ENCODE measurements around the gene PML. TPM values are rescaled to one million over a fixed set of nuclear protein-coding genes. Genes with fewer than 3 reads are reported as not detected.

The PML gene
- total RNA-seq, 1 experiment from 2014 or later, result 24.6 TPM

GRCh38 chr15:73951601-73952000 is 42.9 kb upstream of the PML start:
- Histone ChIP-seq H2BK5ac (ENCODE audit: insufficient read length, low read length) (no peak overlapping the region), H2BK15ac (ENCODE audit: low read depth, low read length) (no peak overlapping the region), H3K4me2 (ENCODE audit: insufficient read depth, insufficient read length, low read length) (no peak overlapping the region), H4K91ac (ENCODE audit: insufficient read length, low read depth, low read length) (no peak overlapping the region), H3K79me2 (ENCODE audit: insufficient read depth, low read length) (no peaks in the 10 kb centered on the region), H3K4me1 (ENCODE audit: insufficient read depth, low read length) (no peaks in the 10 kb centered on the region), H3K4ac (ENCODE audit: low read depth, low read length) (no peak overlapping the region), H4K20me1 (ENCODE audit: control insufficient read depth, insufficient read depth, insufficient read length) (no peaks in the 10 kb centered on the region), H3K9ac (ENCODE audit: extremely low read depth, insufficient read length, low read length) (no peak overlapping the region), H3K9me3 (ENCODE audit: control insufficient read depth, low read depth, low read length) (no peaks in the 10 kb centered on the region), H3K14ac (ENCODE audit: insufficient read depth, low read length) (no peak overlapping the region), H2AK5ac (ENCODE audit: insufficient read length, low read length) (no peak overlapping the region), H4K5ac (ENCODE audit: insufficient read length, low read depth, low read length) (no peak overlapping the region), H3K23me2 (ENCODE audit: insufficient read length, low read depth, low read length, poor library complexity, severe bottlenecking) (no peaks in the 10 kb centered on the region), H2AFZ (ENCODE audit: low read length) (no peak overlapping the region), H3K79me1 (ENCODE audit: insufficient read depth, low read depth, low read length, poor library complexity, severe bottlenecking) (no peaks in the 10 kb centered on the region), H4K8ac (replicated peaks; ENCODE audit: insufficient read length, low read depth, low read length) (no peak overlapping the region), H2BK120ac (ENCODE audit: low read depth, low read length, poor library complexity, severe bottlenecking) (no peak overlapping the region), H3K23ac (ENCODE audit: insufficient read length, low read depth, low read length) (no peak overlapping the region), H3T11ph (ENCODE audit: low read length) (no peak overlapping the region), H3K18ac (ENCODE audit: insufficient read length, low read depth, low read length) (no peak overlapping the region), H3K56ac (ENCODE audit: insufficient read length, low read depth, low read length) (no peak overlapping the region), H2BK12ac (ENCODE audit: insufficient read length, low read depth, low read length) (no peak overlapping the region), H2BK20ac (ENCODE audit: low read depth, low read length, poor library complexity, severe bottlenecking) (no peak overlapping the region), H3K27ac (ENCODE audit: insufficient read length, low read depth, low read length) (no peak overlapping the region), H3K27me3 (ENCODE audit: insufficient read depth, low read length) (no peaks in the 10 kb centered on the region)
- peaks cover 7% of the 10 kb centered on the region for H3K27me3 Mint-ChIP-seq (ENCODE audit: low read depth)
- H3K4me3 Mint-ChIP-seq, result no peak overlapping the region
- no peak overlapping the region for H3K27ac Mint-ChIP-seq
- no peak for TF ChIP-seq CTCF (conservative IDR thresholded peaks at IDR 0.05)
- DNase-seq, result no peak
- no peaks in the 10 kb centered on the region for H3K9me3 Mint-ChIP-seq
- WGBS (ENCODE audit: extremely low coverage, insufficient read length, low lambda C conversion rate), result no CpG with 5 or more reads among the region's 13 CpGs
- H3K4me1 Mint-ChIP-seq, result peaks cover 9 to 30% of the 10 kb centered on the region in 2 experiments
- H3K36me3 Mint-ChIP-seq (ENCODE audit: insufficient read depth in 1 of 3, low read depth in 3 of 3), result no peaks in the 10 kb centered on the region; a peak in 1 of 7 replicates

Measured in H9 (cell line).